Endothelial cell of umbilical vein (primary cell): Measurements from ENCODE around the gene PRF1. TPM values are rescaled to one million over a fixed set of nuclear protein-coding genes. Genes with fewer than 3 reads are reported as not detected.

Experiments used
- BruUV-seq: library from RNA; stranded (reverse); fragments of 400-500 nt; replicated peaks from 2 replicates; lab custom pipeline; 2021; lab: Mats Ljungman, UMichigan
- CTCF ChIA-PET: fragments of 300-600, 350-600 bp; sonication (Branson Sonifier 250); formaldehyde crosslinking; loops from one replicate; lab custom pipeline; 2021; ENCODE audit warnings: antibody characterized with exemption, inconsistent platforms; lab: Charles Lee
- POLR2A ChIA-PET: fragments of 300-600, 350-600 bp; sonication (Branson Sonifier 250); formaldehyde crosslinking; loops from one replicate; lab custom pipeline; 2021; ENCODE audit warnings: antibody characterized with exemption, inconsistent platforms; lab: Charles Lee
- DNase-seq: peaks from one replicate; pipeline ENCODE4 v3.0.0-alpha.2; 2011; ENCODE audit warnings: low read depth, low spot score
- FAIRE-seq: peaks from 2 replicates; lab custom pipeline; 2011; peaks lifted over from hg19 to GRCh38; lab: Jason Lieb, UNC
- H2AFZ ChIP-seq: 2 replicates; pipeline ENCODE4 v1.6.0; 2012; ENCODE audit warnings: low read depth, low read length, control low read depth, inconsistent platforms
- H3K27ac ChIP-seq: 2 replicates; pipeline ENCODE4 v1.5.1; 2011; ENCODE audit warnings: low read depth, mild to moderate bottlenecking, control low read depth, low read length, moderate library complexity; ENCODE audit not compliant: insufficient read depth
- H3K27me3 ChIP-seq, 2 experiments: 2 replicates each; pipeline versions ENCODE4 v1.6.0 to v1.6.1; 2011; ENCODE audit warnings: low read length in 2 of 2, mixed read lengths in 1 of 2; ENCODE audit not compliant: control insufficient read depth in 2 of 2, insufficient read depth in 2 of 2
- H3K36me3 ChIP-seq, 2 experiments: 2 replicates in 1 of 2; 3 replicates in 1 of 2; pipeline ENCODE4 v1.5.1; 2011; ENCODE audit warnings: low read length in 2 of 2, mild to moderate bottlenecking in 1 of 2, moderate library complexity in 1 of 2; ENCODE audit not compliant: control insufficient read depth in 2 of 2, insufficient read depth in 2 of 2; ENCODE audit errors: extremely low read depth in 1 of 2
- H3K4me1 ChIP-seq: 3 replicates; pipeline ENCODE4 v1.5.1; 2011; ENCODE audit warnings: mild to moderate bottlenecking, low read length; ENCODE audit not compliant: control insufficient read depth, insufficient read depth; ENCODE audit errors: extremely low read depth
- H3K4me2 ChIP-seq: 2 replicates; pipeline ENCODE4 v1.6.1; 2011; ENCODE audit warnings: low read length, control low read depth, mixed read lengths; ENCODE audit not compliant: insufficient read depth
- H3K4me3 ChIP-seq, 3 experiments: fragments of 200-600 bp in 1 of 3; sonication (generic), shearing (Covaris generic) in 1 of 3; replicated peaks in 1 of 3; 2 replicates each; pipeline ENCODE4 v1.5.1; 2011 to 2016; ENCODE audit warnings: control low read depth in 3 of 3, low read length in 3 of 3, mild to moderate bottlenecking in 2 of 3, inconsistent platforms in 1 of 3, low read depth in 1 of 3, moderate library complexity in 1 of 3; ENCODE audit not compliant: insufficient read depth in 1 of 3
- H3K79me2 ChIP-seq: 2 replicates; pipeline ENCODE4 v1.6.0; 2012; ENCODE audit warnings: low read length, inconsistent platforms; ENCODE audit not compliant: control insufficient read depth, insufficient read depth
- H3K9ac ChIP-seq: replicated peaks from 2 replicates; pipeline ENCODE3; 2011; ENCODE audit warnings: low read length, control low read depth; ENCODE audit not compliant: insufficient read depth; ENCODE audit errors: extremely low read depth
- H3K9me1 ChIP-seq: replicated peaks from 3 replicates; pipeline ENCODE4 v1.6.0; 2011; ENCODE audit warnings: mild to moderate bottlenecking, low read length; ENCODE audit not compliant: control insufficient read depth, insufficient read depth; ENCODE audit errors: extremely low read depth
- H3K9me3 ChIP-seq: replicated peaks from 2 replicates; pipeline ENCODE4 v1.5.1; 2012; ENCODE audit warnings: low read length, inconsistent platforms; ENCODE audit not compliant: control insufficient read depth, insufficient read depth
- H4K20me1 ChIP-seq: replicated peaks from 2 replicates; pipeline ENCODE3; 2011; ENCODE audit warnings: mild to moderate bottlenecking, low read length; ENCODE audit not compliant: control insufficient read depth, insufficient read depth; ENCODE audit errors: extremely low read depth
- CTCF ChIP-seq, 2 donors: IDR thresholded peaks; 1 replicate in 1 of 2; 2 replicates in 1 of 2; pipeline ENCODE4 v1.5.1; 2011; ENCODE audit warnings: low read length in 2 of 2, mild to moderate bottlenecking in 2 of 2, moderate library complexity in 2 of 2, control low read depth in 1 of 2, inconsistent platforms in 1 of 2, low read depth in 1 of 2; ENCODE audit not compliant: insufficient read depth in 1 of 2; ENCODE audit errors: extremely low read depth in 1 of 2
- GATA2 ChIP-seq: IDR thresholded peaks from 2 replicates; pipeline ENCODE4 v1.7.0; 2011; ENCODE audit warnings: low read depth, mild to moderate bottlenecking, moderate library complexity, mixed read lengths, low read length; ENCODE audit not compliant: insufficient read length, insufficient read depth
- MAX ChIP-seq: IDR thresholded peaks from 2 replicates; pipeline ENCODE4 v1.6.1; 2011; ENCODE audit not compliant: insufficient read depth, insufficient read length
- MYC ChIP-seq: IDR thresholded peaks from one replicate; pipeline ENCODE4 v1.6.1; 2011; ENCODE audit warnings: mild to moderate bottlenecking, low read depth, low read length
- dilution Hi-C: fragments of 300-500 bp; cut with MboI; formaldehyde crosslinking; loops from one replicate; pipeline ENCODE4 v1.15.0; 2019; ENCODE audit warnings: low sequenced_read_pairs; ENCODE audit not compliant: extremely low pct_ligation_motif_present
- intact Hi-C: fragments of 100-400 bp; cut with micrococcal nuclease; formaldehyde crosslinking; loops from one replicate; pipeline ENCODE4 v1.10.0; 2022
- polyA plus RNA-seq, 4 experiments: library from polyadenylated mRNA; depleted of rRNA in 3 of 4; stranded (reverse) in 3 of 4; unstranded in 1 of 4; fragments of >200 nt; gene quantifications; 2 replicates each; pipeline versions ENCODE4 v1.2.1 to v1.2.3, GENCODE V29; 2011 to 2012; ENCODE audit warnings: missing spikeins in 1 of 4
- total RNA-seq: library from RNA; stranded (reverse); gene quantifications from 2 replicates; pipeline ENCODE4 v1.2.3, GENCODE V29; 2021

Gene PRF1
- total and polyA plus RNA-seq, 2 donors (not counting 3 experiments of a cell fraction or from before 2014, with no cell fraction given), result not detected

- CTCF ChIA-PET, result interaction anchor here (0.6 kb wide), 1 partner anchor 200 kb away, joined by 3 read pairs; no protein-coding TSS in a partner anchor
These were observed 34.9 kb downstream of the PRF1 start for GRCh38 chr10:70567603-70568002.

GRCh38 chr10:70566515-70567290 lies 35.8 kb downstream of the PRF1 start:
- intact Hi-C loops, result no loop called here

More at GRCh38 chr10:70567603-70568002, 34.9 kb downstream of the PRF1 start:
- Histone ChIP-seq H4K20me1 (no peaks in the 10 kb centered on the region), H3K27ac (no peak overlapping the region), H3K27me3 (no peaks in the 10 kb centered on the region), H2AFZ (no peak overlapping the region), H3K9me3 (no peaks in the 10 kb centered on the region), H3K79me2 (no peaks in the 10 kb centered on the region), H3K9me1 (no peaks in the 10 kb centered on the region), H3K4me2 (no peak overlapping the region), H3K4me3 (no peak overlapping the region), H3K36me3 (no peaks in the 10 kb centered on the region), H3K4me1 (no peaks in the 10 kb centered on the region), H3K9ac (no peak overlapping the region)
- BruUV-seq, result no TSS peak
- intact Hi-C loops (no loop called here), dilution Hi-C loops (no loop called here)
- no peak for FAIRE-seq
- POLR2A ChIA-PET, result no interaction called here
- no peak for TF ChIP-seq MYC
- no peak for TF ChIP-seq GATA2
- no peak for DNase-seq

More at GRCh38 chr10:70566515-70567290, 35.8 kb downstream of the PRF1 start:
- no peak for TF ChIP-seq GATA2
- no peak for TF ChIP-seq MAX
- TF ChIP-seq MYC, result no peak
- no peak for TF ChIP-seq CTCF (IDR thresholded peaks at IDR 0.05; ENCODE audit: extremely low read depth in 1 of 2, insufficient read depth in 1 of 2, low read depth in 1 of 2, low read length in 2 of 2)
- no TSS peak for BruUV-seq
- ChIA-PET POLR2A (no interaction called here), CTCF (no interaction called here)
- Histone ChIP-seq H3K79me2 (no peaks in the 10 kb centered on the region), H3K4me3 (no peak overlapping the region), H3K9me1 (no peaks in the 10 kb centered on the region), H3K4me2 (no peak overlapping the region), H3K9ac (no peak overlapping the region), H3K9me3 (no peaks in the 10 kb centered on the region), H3K4me1 (no peaks in the 10 kb centered on the region), H3K27me3 (no peaks in the 10 kb centered on the region), H3K36me3 (no peaks in the 10 kb centered on the region), H2AFZ (no peak overlapping the region), H4K20me1 (no peaks in the 10 kb centered on the region), H3K27ac (no peak overlapping the region)
- no peak for DNase-seq
- dilution Hi-C loops, result no loop called here
- no peak for FAIRE-seq
